Amygdala (tissue), 56 donors: Measurements from ENCODE around the gene TSPAN4.
A peak's percentile ranks its signal among the peaks of the same experiment; 100 is the strongest.

ENCODE experiments used
- DNase-seq, 56 donors: peaks; one replicate each; lab custom pipeline; 2025; lab: John Stamatoyannopoulos, UW

TSPAN4 gene

DNA sequence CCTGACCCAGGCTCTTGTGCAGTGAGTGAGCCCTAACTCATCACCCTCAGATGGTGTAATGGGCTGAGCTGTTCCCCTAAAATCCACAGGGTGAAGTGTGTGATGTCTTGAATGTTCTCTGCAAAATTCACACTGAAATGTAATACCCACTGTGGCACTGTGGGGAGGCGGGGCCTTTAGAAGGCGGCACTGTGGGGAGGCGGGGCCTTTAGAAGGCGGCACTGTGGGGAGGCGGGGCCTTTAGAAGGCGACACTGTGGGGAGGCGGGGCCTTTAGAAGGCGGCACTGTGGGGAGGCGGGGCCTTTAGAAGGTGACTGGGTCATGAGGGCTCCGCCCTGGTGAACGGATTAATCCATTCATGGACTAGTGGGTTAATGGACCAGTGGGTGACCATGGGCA is 34.9 kb downstream of the TSPAN4 start:
- no peak for DNase-seq

GRCh38 chr11:880447-880846 is 37.8 kb downstream of the TSPAN4 start:
- DNase-seq, result no peak

DNA sequence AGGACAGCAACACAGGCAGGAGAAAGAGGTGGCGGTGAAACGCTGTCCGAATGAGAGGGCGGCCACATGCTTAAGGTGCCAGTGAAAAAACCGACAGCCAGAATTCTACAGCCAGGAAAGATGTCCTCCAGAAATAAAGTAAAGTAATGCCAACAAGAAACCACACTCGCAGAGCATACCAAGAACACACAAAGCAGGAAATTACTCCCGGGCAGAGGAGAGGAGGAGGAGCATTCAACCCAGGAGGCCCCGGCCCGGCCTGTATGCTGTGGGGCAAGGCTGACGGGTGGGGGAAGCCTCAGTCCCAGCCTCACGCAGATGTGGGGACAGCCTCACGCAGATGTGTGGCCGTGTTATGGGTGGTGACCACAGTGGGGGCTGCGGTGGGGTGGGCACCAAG is 39.9 kb downstream of the TSPAN4 start:
- no peak for DNase-seq

DNA sequence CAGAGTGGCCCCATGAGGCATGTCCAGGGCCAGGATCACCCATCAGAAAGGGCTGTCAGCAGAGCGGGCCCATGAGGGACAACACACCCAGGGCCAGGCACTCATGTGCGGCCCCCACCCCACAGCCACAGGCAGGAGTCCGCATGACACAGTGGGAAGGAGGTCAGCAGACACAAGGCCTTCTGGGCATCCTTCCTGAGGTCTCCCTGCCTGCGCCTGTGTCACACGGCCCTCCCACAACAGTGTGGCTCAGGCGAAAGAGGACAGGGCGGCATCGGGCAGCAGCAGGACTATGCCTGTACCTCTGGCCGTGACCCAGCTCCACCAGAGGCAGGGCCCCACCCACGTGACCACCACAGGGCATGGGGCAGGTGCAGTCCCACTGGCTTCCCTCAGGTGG is 40.9 kb downstream of the TSPAN4 start:
- DNase-seq, result no peak

DNA sequence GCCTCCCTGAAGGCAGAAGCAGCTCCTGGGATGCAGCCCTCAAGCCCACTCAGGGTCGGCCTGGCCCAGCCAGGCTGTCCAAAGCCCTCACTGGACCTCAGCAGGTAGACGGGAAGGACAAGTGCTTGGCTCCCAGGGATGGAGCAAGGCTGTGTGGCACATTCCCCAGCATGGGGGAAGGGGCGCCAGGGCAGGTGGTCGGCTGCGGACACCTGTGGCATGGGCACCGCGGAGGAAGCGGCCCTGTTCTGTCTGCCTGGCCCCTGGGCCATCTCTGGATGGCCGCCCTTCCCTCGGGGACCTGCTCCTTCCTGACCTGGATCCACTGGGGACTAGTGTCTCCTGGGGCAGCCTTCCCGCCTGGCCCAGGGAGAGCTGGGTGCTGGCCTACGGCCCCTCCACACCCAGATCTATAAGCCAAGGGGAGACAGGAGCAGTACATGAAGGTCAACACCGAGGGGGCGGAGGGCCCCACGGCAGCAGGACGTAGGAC is 42.0 kb downstream of the TSPAN4 start:
- no peak for DNase-seq

DNA sequence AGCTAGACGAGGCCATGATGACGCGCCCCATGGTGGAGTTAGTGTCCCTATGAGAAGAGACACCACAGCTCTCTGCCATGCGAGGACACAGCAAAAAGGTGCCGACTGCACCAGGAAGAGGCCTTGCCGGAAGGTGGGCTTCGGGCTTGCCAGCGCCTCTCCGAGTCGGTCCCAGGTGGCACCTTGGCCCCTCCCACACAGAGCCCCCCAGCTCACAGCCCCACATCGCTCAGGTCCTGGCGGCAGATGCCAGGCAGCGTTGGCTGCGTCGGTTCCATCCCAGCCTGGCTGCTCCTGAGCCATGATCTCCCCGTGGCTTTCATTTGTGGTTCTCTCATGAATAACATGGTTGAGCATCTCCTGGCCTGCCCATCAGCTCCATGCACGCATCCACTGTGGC is 43.9 kb downstream of the TSPAN4 start:
- no peak for DNase-seq

GRCh38 chr11:887589-887988 is 44.9 kb downstream of the TSPAN4 start:
- DNase-seq, result no peak

DNA sequence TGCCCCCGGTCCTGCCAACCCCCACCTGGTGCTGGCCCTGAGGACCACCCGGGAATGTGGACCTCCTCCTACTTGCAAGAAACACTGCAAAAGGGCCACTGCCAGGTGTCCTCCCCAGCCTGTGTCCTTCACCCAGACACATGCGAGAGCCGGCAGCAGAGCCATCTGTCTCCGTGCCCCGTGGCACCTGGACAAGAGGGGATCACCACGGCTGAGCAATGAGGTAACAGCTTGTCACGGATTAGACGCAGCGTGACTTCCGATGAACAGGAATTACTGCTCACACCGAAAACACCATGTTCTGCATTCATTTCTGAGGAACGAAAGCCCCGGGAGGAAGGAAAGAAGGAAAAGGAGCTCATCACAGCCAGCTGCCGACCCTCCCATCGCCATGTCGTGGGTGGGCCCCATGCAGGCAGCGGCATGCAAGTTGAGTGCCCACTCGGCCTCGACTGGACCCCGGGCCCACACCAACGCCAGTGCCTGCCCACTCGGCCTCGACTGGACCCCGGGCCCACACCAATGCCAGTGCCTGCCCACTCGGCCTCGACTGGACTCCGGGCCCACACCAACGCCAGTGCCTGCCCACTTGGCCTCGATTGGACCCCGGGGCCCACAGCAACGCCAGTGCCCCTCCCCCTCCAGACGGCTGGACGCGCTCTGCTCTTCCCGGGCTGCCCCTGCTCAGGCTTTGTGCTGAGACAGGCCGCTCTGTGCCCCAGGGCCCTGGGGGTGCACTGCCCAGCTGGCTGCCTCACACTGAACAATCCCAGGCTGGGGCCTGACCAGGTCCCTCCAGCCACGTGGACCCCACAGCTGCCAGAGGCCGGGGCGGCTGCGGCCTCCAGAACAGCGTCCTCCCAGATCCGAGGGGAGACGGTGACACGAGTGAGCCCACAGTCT is 45.9 kb downstream of the TSPAN4 start:
- DNase-seq, result peak in 7 of 56 donors; percentile 14 to 42 (median 28)

- no peak for DNase-seq
Observed at GRCh38 chr11:889257-889656, 46.6 kb downstream of the TSPAN4 start.

- DNase-seq, result no peak
Observed at GRCh38 chr11:889687-890475, 47.2 kb downstream of the TSPAN4 start.

GRCh38 chr11:890794-891540 is 48.3 kb downstream of the TSPAN4 start:
- DNase-seq, result no peak

GRCh38 chr11:893008-893654 is 50.5 kb downstream of the TSPAN4 start:
- no peak for DNase-seq

DNA sequence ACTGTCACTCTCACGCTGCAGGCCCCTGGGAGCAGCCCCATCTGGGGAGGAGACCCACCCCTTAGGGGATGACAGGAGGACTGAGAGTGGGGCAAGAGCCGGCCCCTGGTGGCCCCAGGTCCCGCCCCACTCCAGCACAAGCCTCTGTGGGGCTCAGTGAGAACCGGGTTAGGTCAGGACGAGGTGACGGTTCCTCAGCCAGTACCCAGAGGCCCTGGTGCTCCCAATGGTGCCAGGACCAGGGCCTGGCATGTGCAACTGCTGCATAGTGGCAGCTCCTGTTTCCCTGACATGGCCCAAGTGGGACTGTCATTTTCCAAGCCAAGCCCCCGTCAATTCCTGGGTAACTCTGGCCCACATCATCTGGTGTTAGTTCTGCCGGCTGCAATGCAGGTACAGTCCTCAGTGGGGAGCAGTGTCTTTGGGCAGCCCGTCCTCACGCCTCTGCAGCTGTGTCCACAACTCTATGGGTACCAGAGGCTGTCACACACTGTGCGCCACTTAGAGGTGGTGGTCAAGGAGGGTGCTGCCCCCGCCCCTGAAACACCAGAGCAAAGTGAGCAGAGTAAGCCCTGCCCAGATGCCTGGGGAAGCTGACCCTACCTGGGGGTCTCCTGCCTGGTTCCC is 52.0 kb downstream of the TSPAN4 start:
- DNase-seq, result no peak

DNA sequence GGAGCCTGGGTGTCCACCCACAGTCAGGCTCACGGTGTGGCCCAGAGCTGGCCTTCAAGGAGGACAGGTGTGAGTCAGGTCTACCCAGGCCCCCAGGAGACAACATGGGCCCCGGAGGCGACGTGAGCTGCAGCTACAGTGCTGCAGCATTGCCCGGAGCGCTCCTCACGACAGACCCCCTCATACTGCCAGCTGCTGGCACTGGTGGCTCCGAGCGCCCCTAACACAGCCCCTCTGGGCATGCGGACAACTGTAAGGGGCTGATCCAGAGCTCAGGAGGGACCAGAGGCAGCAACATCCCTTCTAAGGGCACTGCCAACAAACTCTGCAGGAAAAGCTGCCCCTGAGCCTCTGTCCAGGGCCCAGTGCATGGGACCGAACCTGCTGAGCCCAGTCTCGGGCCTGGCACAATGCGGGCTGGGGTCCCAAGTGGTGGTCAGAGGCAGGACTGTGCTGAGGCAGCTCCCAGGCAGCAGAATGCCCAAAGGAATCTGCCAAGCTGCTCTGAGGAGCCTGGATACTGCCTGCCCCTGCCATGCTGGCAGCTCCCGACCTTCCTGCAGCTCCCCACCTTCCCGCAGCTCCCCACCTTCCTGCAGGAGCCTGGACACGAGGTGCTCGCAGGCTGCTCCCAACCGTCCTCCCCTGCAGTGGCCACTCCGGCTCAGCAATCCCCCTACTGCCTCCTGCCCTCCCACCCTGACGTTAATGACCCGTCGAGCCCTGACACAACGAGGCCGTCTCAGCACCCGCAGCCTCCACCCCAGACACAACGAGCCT is 52.9 kb downstream of the TSPAN4 start:
- DNase-seq, result no peak

DNA sequence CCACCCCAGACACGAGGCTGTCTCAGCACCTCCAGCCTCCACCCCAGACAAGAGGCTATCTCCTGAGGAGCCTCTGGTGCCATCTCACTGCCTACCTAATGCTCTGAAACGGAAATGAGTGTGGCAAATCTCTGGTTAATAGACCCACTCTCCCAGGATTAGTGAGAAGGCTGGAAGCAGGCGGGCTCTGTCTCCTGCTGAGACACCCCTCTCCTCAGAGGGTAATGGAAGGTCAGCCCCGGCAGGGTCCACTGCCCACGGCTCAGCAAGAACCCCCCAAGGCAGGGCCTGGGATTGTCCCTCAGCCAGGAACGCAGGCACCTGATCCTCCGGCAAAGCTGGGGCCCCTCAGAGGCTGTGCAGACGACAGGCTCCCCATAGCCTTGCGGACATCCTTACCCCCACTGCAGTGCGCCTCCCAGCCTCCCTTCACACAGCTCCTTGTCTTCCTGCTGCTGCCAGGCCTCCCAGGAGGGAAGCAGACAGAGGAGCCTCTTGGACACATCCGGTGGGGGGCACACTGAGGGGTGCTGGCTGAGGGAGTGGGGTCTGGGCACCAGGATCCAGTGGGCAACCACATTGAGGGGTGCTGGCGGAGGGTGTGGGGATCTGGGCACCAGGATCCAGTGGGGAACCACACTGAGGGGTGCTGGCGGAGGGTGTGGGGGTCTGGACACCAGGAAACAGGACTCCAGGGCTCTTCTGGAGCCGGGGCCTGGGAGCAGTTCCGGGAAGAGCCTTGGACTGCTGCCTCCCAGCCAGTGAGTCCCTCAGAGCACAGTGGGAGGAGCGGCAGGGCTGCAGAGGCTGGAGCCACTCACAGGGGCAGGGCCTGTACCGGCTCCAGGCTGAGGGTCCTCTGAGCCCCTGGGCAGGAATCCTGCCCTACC is 54.8 kb downstream of the TSPAN4 start:
- no peak for DNase-seq

- peak in 7 of 56 donors; percentile 8 to 49 (median 29) for DNase-seq
Observed at GRCh38 chr11:898143-898511, 55.5 kb downstream of the TSPAN4 start.

GRCh38 chr11:898540-899190 is 56.0 kb downstream of the TSPAN4 start:
- DNase-seq, result peak in 5 of 56 donors; percentile 25 to 43 (median 37)
